Gastrocnemius medialis (tissue), 4 donors: Measurements from ENCODE around the gene COL9A1. TPM values are rescaled to one million over a fixed set of nuclear protein-coding genes. Genes with fewer than 3 reads are reported as not detected.

ENCODE experiments used
- ATAC-seq, 2 donors: fragments of 150-250 bp; one replicate each; pipeline ENCODE4 v1.9.1; 2016
- DNase-seq, 2 donors: peaks; one replicate each; pipeline ENCODE4 v3.0.0-alpha.2; 2019
- H3K27ac ChIP-seq, 4 donors: fragments of 200-600 bp; sonication (generic); 1 replicate in 1 of 4; 2 replicates in 3 of 4; pipeline ENCODE4 v1.5.1; 2016 to 2018; ENCODE audit warnings: mild to moderate bottlenecking in 2 of 4, moderate library complexity in 1 of 4
- H3K27me3 ChIP-seq, 3 donors: fragments of 200-600 bp; sonication (generic) in 2 of 3; 1 replicate in 1 of 3; 2 replicates in 2 of 3; pipeline versions ENCODE4 v1.5.1 to v1.6.0; 2016 to 2019; ENCODE audit warnings: mild to moderate bottlenecking in 1 of 3, moderate library complexity in 1 of 3
- H3K36me3 ChIP-seq, 2 donors: fragments of 200-600 bp; sonication (generic) in 1 of 2; one replicate each; pipeline ENCODE4 v1.5.1; 2017 to 2018
- H3K4me1 ChIP-seq, 2 donors: fragments of 200-600 bp; sonication (generic) in 1 of 2; one replicate each; pipeline ENCODE4 v1.5.1; 2016 to 2017; ENCODE audit warnings: mild to moderate bottlenecking in 2 of 2
- H3K4me3 ChIP-seq, 4 donors: fragments of 200-600 bp; sonication (generic) in 3 of 4; 1 replicate in 1 of 4; 2 replicates in 3 of 4; pipeline ENCODE4 v1.5.1; 2016 to 2019; ENCODE audit warnings: mild to moderate bottlenecking in 2 of 4
- H3K9me3 ChIP-seq, 3 donors: fragments of 200-600 bp; sonication (generic) in 2 of 3; 1 replicate in 1 of 3; 2 replicates in 2 of 3; pipeline ENCODE4 v1.5.1; 2016 to 2019
- POLR2A ChIP-seq, 2 donors: fragments of 450-650 bp; IDR thresholded peaks; one replicate each; pipeline ENCODE4 v1.6.1; 2017; ENCODE audit warnings: antibody characterized with exemption in 2 of 2, mild to moderate bottlenecking in 2 of 2, moderate library complexity in 2 of 2
- in situ Hi-C, 4 donors: fragments of 200-750 bp; cut with MboI; loops; one replicate each; pipeline versions ENCODE4 v1.15.0 to v1.8.0; 2017; ENCODE audit warnings: low sequenced_read_pairs in 4 of 4
- intact Hi-C: fragments of 100-400 bp; cut with DNase I; formaldehyde crosslinking; loops from one replicate; pipeline ENCODE4 v1.15.1; 2023; ENCODE audit warnings: low total_unique reads
- total RNA-seq, 4 donors: library from RNA; depleted of rRNA; stranded (reverse); fragments of >200 nt; gene quantifications; one replicate each; pipeline versions ENCODE4 v1.1.0 to v1.2.3, GENCODE V29; 2016
- TF ChIP-seq, protein P1 (sequence below), 5 experiments: fragments of 450-650 bp in 3 of 5; fragments of 200-600 bp in 2 of 5; sonication (generic) in 2 of 5; IDR thresholded peaks in 4 of 5; conservative IDR thresholded peaks in 1 of 5; 1 replicate in 4 of 5; 2 replicates in 1 of 5; pipeline ENCODE4 v1.5.1; 2016 to 2019; ENCODE audit warnings: antibody characterized with exemption in 5 of 5, mild to moderate bottlenecking in 3 of 5, moderate library complexity in 3 of 5

COL9A1 gene
- total RNA-seq, 4 donors from 2014 or later, result not detected

DNA sequence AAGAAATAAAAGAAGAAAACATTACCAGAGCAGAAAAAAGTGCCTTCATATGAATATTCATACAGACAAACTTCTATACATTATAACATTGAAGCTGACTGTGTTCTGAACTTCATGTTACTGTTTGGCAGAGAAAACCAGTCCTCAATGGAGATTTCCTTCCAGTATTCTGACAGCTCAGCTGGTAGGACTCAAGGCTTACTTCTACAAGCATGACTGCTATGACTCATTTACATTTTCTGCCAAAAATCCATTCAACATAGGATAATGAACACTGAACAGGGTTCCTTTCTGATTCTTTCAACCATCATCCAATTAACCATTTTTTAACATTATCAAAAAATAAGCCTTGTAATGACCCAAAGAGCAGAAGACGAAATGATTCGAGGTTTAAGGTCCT is 25.4 kb downstream of the COL9A1 start:
- no peak for DNase-seq
- Histone ChIP-seq H3K4me1 (no peaks in the 10 kb centered on the region), H3K36me3 (no peaks in the 10 kb centered on the region), H3K4me3 (no peak overlapping the region), H3K27me3 (peaks cover 7 to 14% (median 7%) of the 10 kb centered on the region in 3 donors), H3K9me3 (no peaks in the 10 kb centered on the region), H3K27ac (no peak overlapping the region)
- intact Hi-C loops (no loop called here), in situ Hi-C loops (no loop called here)
- ATAC-seq, result no peak
- TF ChIP-seq, protein P1, sequence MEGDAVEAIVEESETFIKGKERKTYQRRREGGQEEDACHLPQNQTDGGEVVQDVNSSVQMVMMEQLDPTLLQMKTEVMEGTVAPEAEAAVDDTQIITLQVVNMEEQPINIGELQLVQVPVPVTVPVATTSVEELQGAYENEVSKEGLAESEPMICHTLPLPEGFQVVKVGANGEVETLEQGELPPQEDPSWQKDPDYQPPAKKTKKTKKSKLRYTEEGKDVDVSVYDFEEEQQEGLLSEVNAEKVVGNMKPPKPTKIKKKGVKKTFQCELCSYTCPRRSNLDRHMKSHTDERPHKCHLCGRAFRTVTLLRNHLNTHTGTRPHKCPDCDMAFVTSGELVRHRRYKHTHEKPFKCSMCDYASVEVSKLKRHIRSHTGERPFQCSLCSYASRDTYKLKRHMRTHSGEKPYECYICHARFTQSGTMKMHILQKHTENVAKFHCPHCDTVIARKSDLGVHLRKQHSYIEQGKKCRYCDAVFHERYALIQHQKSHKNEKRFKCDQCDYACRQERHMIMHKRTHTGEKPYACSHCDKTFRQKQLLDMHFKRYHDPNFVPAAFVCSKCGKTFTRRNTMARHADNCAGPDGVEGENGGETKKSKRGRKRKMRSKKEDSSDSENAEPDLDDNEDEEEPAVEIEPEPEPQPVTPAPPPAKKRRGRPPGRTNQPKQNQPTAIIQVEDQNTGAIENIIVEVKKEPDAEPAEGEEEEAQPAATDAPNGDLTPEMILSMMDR (IDR thresholded peaks at IDR 0.05 in 4 of 5, conservative IDR thresholded peaks at IDR 0.05 in 1 of 5), result no peak
- no peak for TF ChIP-seq POLR2A (IDR thresholded peaks at IDR 0.05)

DNA sequence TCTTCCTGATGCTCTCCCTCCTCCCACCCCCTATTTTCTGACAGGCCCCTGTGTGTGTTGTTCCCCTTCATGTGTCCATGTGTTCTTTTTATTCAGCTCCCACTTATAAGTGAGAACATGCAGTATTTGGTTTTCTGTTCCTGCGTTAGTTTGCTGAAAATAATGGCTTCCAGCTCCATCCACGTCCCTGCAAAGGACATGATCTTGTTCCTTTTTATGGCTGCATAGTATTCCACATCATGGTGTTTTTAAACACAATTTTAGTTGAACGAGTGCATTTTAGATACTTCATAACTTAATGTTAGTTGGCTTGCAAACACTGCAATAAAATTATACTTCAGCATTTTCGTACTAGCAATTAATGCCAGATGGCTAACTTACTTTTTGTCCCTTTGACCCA is 28.5 kb downstream of the COL9A1 start:
- no peak overlapping the region for H3K27ac ChIP-seq
- H3K4me1 ChIP-seq, result no peaks in the 10 kb centered on the region
- no peak for DNase-seq
- H3K4me3 ChIP-seq, result no peak overlapping the region
- TF ChIP-seq, protein P1 (IDR thresholded peaks at IDR 0.05 in 4 of 5, conservative IDR thresholded peaks at IDR 0.05 in 1 of 5), result no peak
- TF ChIP-seq POLR2A (IDR thresholded peaks at IDR 0.05), result no peak
- no peak for ATAC-seq
- in situ Hi-C loops (no loop called here), intact Hi-C loops (no loop called here)
- no peaks in the 10 kb centered on the region for H3K36me3 ChIP-seq
- H3K27me3 ChIP-seq, result no peaks in the 10 kb centered on the region
- no peaks in the 10 kb centered on the region for H3K9me3 ChIP-seq

DNA sequence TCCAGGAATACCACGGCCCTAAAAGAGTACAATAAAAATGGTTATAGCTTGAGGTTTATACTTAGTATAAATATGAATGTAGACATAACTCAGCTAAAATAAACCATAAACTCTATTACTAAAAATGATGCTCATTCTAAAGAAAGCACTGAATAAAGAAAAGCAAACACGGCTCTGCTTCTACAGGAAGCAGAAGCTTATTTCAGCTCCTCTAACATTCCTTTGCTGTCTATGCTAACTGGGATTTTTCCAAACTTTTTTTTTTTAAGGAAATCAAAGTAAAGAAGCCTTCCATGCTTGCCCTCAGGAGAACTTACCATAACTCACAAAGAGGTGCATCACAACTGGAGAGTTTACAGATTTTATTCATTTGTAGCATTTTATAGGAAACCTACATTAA is 30.8 kb downstream of the COL9A1 start:
- H3K4me3 ChIP-seq, result no peak overlapping the region
- no peaks in the 10 kb centered on the region for H3K27me3 ChIP-seq
- H3K4me1 ChIP-seq, result no peaks in the 10 kb centered on the region
- H3K36me3 ChIP-seq, result no peaks in the 10 kb centered on the region
- no peaks in the 10 kb centered on the region for H3K9me3 ChIP-seq
- in situ Hi-C loops (no loop called here), intact Hi-C loops (no loop called here)
- DNase-seq, result no peak
- H3K27ac ChIP-seq, result no peak overlapping the region
- ATAC-seq, result no peak
- TF ChIP-seq, protein P1 (IDR thresholded peaks at IDR 0.05 in 4 of 5, conservative IDR thresholded peaks at IDR 0.05 in 1 of 5), result no peak
- TF ChIP-seq POLR2A (IDR thresholded peaks at IDR 0.05), result no peak

DNA sequence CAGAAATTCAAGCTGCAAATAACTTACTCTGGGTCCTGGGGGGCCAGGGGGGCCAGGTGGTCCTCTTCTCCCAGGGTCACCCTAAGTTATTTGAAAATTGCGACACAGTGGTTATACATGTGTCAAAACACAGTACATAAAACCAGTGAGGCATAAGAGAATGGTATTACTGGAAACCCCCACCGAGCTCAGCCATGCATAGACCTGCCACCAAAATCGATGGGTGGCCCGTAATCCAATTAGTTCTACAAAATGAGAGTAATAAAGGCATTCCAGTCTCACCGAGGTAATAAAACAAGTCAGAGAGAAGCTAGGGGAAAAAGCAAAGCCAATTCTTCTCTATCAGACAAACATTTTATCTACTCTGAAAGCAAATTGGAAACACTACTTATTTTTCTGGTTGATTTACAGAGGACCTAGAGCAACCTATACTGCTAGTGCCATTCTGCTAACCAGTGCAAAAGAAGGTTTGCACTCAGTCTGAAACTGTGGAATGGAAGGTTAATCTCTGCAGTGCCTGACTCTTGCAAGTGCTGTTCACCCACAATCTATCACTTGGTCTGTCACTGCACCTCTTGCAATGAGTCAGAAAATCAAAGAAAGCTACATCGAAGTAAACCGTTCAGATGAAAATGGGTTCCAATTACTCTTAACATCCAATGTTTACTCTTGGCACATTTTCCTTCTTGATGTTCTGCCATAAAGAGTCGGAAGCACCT is 32.4 kb downstream of the COL9A1 start:
- TF ChIP-seq, protein P1 (IDR thresholded peaks at IDR 0.05 in 4 of 5, conservative IDR thresholded peaks at IDR 0.05 in 1 of 5), result no peak
- TF ChIP-seq POLR2A (IDR thresholded peaks at IDR 0.05), result no peak
- intact Hi-C loops (no loop called here), in situ Hi-C loops (no loop called here)
- ATAC-seq (no peak), DNase-seq (no peak)
- no peaks in the 10 kb centered on the region for H3K36me3 ChIP-seq
- no peak overlapping the region for H3K27ac ChIP-seq
- no peaks in the 10 kb centered on the region for H3K4me1 ChIP-seq
- H3K9me3 ChIP-seq, result no peaks in the 10 kb centered on the region
- H3K4me3 ChIP-seq, result no peak overlapping the region
- H3K27me3 ChIP-seq, result no peaks in the 10 kb centered on the region

DNA sequence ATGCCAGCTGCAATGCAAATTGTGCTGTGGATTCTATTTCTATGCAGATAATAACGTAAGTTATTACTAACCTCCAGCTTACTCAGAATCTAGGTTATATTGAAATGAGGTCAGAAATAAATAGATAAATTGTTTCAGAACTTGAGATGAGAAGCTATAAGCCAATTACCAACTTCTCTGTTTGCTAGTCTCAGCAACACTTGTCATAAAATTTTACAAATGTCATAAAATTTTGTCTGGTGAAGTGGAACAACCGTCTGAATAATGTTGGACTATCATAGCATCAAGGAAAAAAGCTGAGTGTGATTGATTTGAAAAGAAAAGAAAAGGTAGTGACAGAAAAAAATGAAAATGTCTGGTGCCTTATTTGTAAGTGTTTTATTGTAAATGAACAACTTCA is 36.7 kb downstream of the COL9A1 start:
- intact Hi-C loops, result no loop called here
- in situ Hi-C loops, result no loop called here

More for the DNA sequence above, 36.7 kb downstream of the COL9A1 start:
- H3K4me3 ChIP-seq, result no peak overlapping the region
- H3K36me3 ChIP-seq, result no peaks in the 10 kb centered on the region
- no peaks in the 10 kb centered on the region for H3K9me3 ChIP-seq
- DNase-seq (no peak), ATAC-seq (no peak)
- H3K27me3 ChIP-seq, result no peaks in the 10 kb centered on the region
- no peaks in the 10 kb centered on the region for H3K4me1 ChIP-seq
- TF ChIP-seq, protein P1 (IDR thresholded peaks at IDR 0.05 in 4 of 5, conservative IDR thresholded peaks at IDR 0.05 in 1 of 5), result no peak
- TF ChIP-seq POLR2A (IDR thresholded peaks at IDR 0.05), result no peak
- no peak overlapping the region for H3K27ac ChIP-seq
